ENCODE results near the gene PDZD2.

GRCh38 chr5:32059761-32060530, 421.0 kb downstream of the PDZD2 start:
- TF ChIP-seq CTCF (IDR thresholded peaks at IDR 0.05): no peak
- no peak for TF ChIP-seq POLR2A (IDR thresholded peaks at IDR 0.05)
